GM21737 (cell line): ENCODE data around the gene CDH23.

Experiments
- ATAC-seq: cut with Tn5 transposase; IDR thresholded peaks from one replicate; pipeline ENCODE4 v1.9.1; 2021; ENCODE audit warnings: mild to moderate bottlenecking, moderate library complexity; ENCODE audit not compliant: unreplicated experiment

Gene CDH23

DNA sequence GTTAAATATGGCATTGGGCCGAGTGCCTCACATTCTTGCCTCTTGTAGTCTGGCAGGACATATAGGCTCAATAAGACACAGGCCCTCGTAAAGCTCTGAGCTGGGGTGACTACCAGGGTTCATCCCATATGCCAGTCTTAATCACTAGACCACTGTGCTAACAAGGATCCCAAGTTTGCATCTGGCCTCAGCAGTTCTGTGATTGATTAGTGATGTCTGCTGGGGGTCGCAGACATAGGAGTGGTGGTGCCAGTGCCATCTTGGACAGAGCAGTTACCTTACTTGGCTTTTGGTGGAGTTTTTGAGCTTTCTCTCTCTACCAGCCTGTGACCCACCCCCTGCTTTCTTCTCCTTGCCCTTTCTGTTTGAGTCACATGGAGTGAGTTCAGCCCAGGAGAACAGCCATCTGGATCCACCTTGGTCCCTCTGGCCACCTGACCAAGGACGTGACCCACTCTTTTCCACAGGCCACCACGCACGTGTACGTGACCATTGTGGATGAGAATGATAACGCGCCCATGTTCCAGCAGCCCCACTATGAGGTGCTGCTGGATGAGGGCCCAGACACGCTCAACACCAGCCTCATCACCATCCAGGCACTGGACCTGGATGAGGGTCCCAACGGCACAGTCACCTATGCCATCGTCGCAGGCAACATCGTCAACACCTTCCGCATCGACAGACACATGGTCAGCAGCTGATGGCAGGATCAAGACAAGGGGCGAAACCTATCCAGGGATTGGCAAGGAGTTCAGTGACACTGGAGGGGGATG lies 380.7 kb downstream of the CDH23 start:
- no peak for ATAC-seq

DNA sequence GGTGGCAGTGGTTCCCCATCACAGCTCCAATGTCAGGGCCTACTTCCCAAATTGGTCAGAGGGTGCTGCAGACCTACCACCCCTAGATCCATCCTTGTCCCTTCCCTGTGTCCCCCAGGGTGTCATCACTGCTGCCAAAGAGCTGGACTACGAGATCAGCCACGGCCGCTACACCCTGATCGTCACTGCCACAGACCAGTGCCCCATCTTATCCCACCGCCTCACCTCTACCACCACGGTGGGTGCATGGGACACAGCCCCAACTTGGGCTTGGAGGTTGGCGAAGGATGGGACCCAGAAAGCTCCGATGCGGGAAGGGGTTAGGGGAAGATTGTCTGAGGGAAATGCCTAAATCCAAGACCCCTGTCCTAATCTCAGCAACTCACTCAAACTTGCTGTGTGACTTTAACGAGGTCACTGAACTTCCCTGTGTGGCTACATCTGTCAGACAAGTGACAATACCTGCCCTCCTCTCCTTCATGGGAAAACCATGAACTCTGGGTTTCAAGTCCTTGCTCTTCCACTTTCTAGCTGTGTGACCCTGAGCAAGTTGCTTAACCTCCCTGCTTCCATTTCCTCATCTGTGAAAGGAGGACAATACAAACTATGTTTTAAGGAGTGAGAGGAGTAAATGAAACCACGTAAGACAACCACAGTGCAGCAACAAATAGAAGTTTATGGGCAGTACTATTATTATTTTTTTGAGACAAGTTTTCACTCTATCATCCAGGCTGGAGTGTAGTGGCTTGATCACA lies 381.5 kb downstream of the CDH23 start:
- ATAC-seq, result no peak

DNA sequence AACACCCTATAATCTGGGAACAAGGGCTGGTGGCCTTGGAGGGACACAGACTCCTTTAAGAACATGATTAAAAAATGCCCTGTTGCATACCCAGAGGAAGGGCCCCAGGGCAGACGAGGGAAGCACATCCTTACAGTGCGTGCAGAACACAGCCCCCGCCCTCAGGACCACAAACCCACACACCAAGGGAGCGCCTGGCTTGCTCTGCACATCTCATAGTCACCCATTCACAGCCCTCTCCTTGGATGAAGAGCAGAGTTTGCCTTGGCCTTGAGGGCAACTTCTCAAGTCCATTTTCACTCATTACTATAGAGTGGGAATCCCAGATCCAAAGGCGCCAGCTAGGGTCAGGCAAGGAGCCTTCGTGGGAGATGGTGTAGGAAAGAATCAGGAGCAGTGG lies 382.9 kb downstream of the CDH23 start:
- no peak for ATAC-seq

DNA sequence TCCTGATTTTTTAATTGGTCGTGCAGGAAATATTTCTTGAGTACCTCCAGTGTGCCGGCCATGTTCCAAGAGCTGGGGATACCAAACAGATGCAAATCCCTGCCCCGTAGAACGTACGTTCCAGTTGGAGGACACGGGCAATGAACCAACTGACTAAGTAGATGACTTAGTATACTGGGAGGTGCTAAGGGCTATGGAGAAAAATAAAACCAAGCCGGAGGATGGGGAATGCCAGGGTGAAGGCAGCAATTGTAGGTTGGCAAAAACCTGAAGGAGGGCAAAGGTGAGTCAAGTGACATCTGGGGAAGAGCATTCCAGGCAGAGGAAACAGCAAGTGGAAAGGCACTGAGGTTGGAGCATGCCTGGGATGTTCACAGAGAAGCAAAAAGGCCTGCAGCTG lies 383.4 kb downstream of the CDH23 start:
- no peak for ATAC-seq

DNA sequence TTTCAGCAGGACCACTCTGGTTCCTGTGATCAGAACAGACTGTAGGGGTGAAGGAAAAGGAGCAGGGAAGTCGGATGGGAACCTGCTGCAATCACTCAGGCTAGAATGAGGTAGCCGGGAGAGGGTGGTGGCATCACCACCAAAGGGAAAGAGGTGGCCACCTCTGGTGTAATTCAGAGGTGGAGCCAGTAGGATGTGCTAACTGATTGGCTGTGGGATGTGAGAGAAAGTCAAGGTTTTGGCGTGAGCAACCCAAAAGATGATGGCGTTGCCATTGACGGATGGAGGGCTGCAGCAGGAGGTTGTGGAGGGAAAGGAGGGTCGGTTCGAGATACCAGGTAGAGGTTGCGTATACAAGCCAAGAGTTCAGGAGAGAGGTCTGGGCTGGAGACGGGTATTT lies 384.0 kb downstream of the CDH23 start:
- ATAC-seq, result no peak

DNA sequence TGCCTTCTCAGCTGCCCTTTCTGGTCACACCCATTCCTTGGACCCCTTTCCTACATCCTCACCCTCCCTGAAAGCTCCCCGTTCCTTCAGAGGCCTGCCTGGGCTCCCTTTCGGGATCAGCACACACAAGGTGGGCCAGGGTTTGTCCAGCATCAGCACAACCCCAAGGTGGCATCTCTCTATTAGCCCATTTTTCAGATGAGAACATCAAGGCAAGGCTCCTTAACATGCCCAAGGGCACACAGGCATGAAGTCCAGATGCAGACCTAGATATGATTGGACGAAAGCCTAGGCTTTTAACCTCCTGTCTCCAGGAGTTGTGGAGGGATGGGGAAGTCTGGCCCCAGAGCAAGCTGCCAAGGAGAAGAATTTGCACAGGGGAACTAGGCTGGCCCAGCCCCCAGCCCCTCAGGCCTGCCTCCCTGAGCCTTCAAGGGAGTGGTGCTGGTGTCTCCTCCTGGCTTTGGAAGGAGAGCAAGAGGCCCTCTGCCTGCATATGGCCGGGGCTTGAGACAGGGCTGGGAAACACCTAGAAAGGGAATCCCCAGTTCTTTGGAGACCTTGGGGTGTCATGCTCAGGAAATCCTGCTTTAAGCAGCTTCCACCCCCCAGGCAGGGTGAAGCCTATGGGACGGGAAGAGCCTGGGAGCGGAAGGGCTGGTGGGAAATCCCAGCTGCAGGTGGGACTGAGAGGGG lies 385.6 kb downstream of the CDH23 start:
- ATAC-seq, result no peak

DNA sequence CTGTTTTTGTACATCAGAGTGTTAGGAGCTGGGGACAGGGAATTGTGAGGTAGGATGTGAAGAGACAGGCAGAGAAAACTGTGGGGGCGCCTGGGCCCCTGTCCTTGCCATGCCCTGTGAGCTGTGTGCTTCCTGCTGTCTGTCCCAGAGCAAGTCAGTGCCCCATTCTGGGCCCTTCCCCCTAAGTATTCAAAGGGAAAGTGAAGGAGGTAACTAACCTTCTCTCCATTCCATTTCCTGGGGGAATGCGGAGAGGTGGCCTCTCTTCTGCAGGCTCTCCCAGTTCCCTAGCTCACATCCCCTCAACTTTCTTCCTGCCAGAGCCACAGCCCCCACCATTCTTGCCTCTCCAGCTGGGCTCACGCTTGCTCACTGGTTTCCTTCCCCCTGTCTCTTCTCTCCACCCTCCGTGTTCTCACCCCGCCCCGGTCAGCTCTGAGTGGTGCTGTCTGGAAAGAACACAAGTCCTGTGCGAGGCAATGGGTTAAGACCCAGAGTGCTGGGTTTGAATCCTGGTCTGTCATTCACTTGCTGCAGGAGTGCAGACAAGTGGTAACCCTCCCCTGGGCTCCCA lies 386.3 kb downstream of the CDH23 start:
- no peak for ATAC-seq

DNA sequence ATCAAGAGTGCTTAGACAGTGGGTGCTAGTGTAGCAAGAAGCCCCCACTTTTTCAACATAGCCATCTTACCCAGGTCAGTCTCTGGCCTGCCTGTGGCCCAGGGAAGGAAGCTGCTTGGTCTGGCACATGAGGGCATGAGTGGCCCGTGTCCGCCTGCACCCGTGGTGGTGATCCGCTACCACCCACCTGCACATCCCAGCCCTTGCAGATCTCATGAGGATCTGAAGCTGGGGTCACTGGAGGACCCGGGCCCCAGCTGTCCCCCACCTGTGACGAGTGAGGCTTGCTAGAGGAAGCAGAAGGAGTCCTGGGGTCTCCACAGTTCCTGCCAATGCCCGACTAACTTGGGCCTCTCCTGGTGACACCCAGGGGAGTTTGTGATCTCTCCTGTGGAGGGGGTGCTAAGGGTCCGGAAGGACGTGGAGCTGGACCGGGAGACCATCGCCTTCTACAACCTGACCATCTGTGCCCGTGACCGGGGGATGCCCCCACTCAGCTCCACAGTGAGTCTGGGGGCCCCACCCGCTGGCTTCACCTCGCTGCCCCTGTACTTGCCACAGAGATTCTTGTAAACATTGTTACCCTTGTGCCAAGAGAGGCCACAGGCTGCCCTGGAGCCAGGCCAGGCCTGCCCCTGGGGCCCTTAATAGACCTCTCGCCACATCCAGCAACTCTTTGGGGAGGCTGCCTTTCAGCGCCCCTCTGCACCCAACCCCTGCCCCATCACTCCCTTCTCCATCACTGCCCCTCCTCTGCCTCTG lies 387.4 kb downstream of the CDH23 start:
- ATAC-seq, result no peak

DNA sequence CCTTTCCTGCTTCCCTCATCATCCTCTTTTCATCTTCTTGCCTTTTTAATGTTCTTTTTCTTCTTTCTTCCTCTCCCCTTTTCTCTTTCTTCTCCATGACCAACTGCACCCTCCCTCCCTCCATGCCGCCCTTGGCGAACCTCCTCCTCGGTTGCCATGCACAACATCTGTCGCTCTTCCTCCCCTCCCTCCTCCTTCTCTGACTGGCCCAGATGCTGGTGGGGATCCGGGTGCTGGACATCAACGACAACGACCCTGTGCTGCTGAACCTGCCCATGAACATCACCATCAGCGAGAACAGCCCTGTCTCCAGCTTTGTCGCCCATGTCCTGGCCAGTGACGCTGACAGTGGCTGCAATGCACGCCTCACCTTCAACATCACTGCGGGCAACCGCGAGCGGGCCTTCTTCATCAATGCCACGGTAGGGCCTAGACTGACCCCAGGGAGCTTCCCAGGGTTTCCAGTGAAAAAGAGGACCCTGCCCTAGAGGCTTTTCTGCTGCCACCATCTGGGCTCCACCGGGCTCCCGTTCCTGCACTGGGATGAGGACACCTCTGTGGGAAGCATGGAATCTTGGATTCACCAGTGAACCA lies 388.1 kb downstream of the CDH23 start:
- no peak for ATAC-seq

DNA sequence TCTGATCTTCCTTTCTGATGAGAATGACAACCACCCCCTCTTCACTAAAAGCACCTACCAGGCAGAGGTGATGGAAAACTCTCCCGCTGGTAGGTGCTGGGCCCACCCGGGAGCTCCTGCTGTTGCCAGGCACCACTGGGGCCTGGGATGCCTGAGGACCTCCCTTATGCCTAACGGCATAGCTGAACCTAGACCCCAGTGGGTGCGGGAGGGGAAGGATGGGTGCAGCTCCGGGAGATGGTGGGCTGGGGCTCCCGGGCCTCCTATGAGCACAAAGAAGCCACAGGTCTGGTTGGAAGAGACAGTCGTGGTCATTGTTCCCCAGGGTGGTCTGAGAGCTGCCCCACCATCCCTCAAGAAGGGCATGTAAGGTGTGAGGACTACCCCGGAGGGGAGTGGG lies 392.2 kb downstream of the CDH23 start:
- ATAC-seq, result no peak

DNA sequence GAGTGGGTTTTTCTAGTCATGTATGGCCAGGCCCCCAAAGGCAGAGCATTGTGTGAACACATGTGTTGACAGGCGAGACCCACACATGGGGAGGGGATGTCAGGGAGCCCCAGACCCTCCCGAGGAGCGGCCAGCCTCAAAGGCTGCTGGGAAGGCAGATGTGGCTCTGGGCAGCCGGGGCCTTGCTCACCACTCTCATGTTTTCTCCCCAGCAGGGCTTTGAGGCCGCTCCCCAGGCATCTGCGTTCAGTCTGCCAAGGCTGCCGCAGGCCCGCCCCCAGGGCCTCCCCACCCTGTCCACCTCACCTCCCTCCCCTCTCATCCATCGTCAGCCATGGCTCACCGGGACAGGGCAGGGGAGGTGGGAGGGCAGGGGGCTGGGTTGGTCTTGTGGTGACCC lies 393.2 kb downstream of the CDH23 start:
- ATAC-seq, result no peak

DNA sequence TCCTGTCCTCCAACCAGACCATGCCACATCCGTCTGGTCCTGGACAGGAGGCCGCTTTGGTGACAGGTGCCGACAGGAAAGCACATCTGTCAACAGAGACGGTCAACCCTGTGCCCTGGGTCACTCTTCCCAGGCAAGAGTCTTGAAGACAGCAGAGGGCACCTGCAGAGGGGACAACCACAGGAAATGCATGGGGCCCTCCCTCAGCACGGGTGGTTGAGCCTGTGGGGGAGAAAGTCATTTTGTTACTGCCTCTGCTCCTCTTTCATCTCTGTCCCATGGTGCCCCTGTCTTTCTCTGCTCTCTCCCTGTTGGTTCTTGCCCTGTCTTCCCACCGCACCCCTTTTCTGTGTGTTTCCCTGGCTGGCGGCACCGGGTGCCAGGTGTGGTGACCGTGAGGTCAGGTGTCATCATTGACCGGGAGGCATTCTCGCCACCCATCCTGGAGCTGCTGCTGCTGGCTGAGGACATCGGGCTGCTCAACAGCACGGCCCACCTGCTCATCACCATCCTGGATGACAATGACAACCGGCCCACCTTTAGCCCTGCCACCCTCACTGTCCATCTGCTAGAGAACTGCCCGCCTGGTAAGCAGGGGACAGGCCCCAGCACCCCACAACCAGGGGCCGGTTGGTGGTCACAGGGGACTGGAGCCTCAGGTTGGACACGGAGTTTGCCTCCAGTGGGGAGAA lies 394.2 kb downstream of the CDH23 start:
- no peak for ATAC-seq

DNA sequence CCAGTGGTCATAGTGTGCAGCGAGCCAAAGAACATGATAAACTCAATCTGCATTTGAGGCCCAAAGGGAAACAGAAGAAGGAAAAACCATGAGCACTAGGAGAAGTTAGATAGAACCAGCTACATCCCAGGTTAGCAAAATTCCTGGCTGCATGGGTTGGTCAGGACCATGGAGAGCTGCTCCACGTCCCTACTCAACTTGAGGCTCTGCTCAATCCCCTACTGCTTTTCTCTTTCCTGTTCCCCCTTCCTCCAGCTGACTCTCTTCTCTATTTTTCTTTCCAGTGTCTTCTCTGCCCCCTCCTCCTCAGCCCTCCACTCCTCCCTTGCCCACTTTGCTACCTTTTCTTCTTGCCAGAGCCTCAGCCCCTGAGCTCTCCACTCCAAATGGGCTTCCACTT lies 398.5 kb downstream of the CDH23 start:
- ATAC-seq, result no peak

DNA sequence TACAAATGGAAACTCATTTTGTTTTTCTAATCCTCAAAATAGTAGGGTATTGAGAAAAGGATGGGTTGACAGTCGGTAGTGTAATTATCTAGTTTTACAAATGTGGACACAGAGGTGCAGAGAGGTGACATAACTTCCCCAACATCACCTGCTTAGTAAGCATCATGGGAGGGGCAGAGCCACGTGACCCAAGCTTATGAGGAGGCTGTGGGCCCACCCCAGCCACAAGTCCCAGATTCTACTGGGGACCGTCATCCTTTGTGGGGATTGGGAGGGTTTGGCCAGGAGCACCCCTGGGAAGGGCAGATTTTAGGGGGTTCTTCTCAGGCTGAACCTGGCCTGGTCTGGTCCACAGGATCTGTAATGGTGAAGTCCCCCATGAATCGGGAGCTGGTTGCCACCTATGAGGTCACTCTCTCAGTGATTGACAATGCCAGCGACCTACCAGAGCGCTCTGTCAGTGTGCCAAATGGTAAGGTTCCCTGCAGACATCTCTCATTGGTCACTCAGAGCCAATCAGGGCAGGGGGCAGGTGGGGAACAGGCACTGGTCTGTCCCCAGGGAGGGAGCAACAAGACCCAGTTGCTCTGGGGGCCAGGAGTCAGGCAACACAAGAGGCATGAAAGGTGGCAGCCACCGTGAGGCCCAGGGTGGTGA lies 400.2 kb downstream of the CDH23 start:
- no peak for ATAC-seq

DNA sequence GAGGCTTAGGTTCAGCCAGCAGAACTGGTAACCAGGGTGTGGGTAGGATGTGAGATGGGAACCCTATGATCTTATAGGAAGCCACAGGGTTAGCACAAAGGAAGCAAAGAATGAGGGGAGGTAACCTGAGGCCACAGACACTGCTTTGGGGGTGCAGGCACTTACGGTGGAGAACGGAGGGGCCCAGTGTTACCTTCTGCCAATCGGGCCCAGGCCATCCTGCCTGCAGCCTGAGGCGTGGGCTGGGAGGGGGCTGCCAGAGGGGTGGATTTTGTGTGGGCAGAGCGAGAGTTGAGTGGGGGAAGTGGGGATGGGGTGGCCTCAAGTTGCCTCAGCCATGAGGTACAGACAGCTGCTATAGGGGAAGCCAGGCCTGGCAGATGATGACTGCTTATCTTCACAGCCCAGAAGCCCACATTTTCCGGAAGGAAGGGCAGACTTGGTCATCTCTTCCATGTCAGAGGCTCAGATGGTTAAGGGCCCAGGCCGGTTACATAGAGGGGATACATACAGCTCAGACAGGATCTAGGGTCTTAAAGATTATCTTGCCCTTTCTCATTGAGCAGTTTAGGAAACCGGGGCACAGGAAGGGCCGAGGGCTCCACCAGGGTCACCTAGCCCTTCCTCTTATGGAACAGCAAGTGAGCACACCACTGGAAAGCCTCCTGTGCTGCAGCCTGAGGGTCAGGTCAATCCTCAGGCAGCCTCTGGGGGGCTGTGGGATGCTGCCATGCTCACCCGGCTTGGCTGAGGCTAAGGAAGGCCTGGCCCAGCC lies 401.0 kb downstream of the CDH23 start:
- no peak for ATAC-seq

DNA sequence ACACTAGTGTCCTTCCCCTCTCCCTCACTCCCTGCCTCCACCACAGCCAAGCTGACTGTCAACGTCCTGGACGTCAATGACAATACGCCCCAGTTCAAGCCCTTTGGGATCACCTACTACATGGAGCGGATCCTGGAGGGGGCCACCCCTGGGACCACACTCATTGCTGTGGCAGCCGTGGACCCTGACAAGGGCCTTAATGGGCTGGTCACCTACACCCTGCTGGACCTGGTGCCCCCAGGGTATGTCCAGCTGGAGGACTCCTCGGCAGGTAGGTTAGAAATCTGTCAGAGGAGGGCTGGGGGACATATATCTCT lies 401.5 kb downstream of the CDH23 start:
- ATAC-seq, result no peak

DNA sequence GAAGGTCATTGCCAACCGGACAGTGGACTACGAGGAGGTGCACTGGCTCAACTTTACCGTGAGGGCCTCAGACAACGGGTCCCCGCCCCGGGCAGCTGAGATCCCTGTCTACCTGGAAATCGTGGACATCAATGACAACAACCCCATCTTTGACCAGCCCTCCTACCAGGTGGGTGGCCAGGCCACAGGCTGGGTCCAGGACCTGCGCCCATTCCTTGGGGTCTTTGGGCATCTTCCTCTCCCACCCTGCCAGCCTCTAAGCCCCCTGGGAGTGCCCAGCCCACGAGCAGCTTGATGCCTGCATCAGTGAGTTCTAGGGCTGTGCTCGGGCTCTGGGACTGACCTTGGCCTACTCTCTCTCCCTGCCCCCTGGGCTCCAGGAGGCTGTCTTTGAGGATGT lies 402.4 kb downstream of the CDH23 start:
- ATAC-seq, result no peak

DNA sequence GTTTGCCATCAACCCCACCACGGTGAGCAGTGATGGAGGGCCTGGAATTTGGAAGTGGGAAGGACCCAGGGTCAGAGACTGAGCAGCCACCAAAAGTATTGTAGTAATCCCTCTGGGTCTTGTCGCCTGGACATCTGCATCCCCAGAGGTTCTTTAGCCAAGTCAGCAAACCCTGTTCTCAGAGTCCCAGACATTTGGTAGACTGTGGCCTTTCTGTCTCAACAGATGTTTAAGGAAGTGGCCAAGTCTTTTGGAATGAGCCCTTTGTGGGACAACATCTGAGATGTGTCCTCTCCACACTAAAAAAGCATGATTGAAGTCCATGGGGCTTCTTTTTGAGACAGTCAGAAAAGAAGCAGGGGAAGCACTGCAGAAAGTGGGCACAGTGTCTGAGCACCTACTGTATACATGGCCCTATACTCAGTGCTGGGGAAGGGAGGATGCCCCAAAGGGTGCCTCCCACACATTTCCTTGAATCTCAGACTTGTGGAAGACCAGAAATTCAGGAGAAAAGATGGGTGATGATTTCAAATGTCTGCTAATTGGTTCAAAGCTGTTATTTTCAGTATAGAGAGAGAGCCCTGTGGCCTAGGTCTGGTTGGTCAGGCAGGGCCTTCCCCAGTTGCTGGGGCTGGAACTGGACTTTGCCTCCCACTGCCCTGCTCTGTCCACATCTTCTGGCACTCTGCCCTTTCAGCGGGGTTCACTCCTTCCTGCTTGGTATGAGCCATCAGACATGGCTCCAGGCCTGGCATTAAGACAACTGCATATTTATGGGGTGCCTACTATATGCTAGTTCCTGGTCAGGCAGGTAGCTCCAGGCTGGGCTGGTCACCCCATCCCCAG lies 403.1 kb downstream of the CDH23 start:
- ATAC-seq, result no peak
